A172 (cell line): ENCODE results near the gene OFD1. TPM values are rescaled to one million over a fixed set of nuclear protein-coding genes. Genes with fewer than 3 reads are reported as not detected.
A peak's percentile ranks its signal among the peaks of the same experiment; 100 is the strongest.
"Not testable (repeated sequence)": the region's sequence is repeated elsewhere in the genome, so short reads cannot be mapped to it uniquely, and the experiment has no call there.

Source experiments
- DNase-seq: peaks from one replicate; pipeline ENCODE4 v3.0.0-alpha.2; 2015; ENCODE audit warnings: low spot score
- total RNA-seq: library from RNA; depleted of rRNA; stranded (reverse); fragments of >200 nt; shearing (Covaris generic); gene quantifications from 2 replicates; pipeline ENCODE4 v1.2.3, GENCODE V29; 2014

OFD1 gene
- total RNA-seq, 1 experiment from 2014 or later: 23.8 TPM

DNA sequence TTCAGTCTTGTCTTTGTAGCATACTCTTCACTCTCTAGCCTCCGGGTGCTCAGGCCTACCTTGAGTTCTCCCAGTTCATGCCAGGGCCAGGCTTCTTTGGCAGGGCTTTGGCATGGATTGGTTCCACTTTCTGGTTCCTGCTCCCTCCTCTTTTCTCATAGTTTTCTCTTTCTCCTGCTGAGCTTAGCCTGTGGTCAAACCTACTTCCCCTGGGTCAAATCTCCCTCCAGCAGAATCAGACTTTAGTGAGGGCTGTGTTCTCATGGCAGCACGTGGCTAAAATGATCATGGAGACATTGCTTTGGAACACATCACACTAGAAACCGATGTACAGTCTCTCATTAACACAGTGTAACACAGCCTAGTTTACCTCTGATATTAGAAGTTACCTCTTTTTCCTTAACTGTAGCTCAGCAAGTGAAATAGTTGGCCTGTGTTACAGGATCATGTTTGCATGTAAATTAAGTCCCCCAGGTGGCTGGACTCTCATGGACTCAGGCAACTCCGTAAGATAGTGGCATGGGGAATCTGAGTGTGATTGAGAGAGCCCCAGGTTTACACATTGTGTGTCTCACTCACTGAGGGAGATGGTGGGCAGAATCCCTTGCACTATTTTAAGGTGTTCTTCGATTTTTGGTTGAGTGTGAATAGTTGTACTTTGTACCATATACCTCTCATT is 32.3 kb upstream of the OFD1 start:
- no peak for DNase-seq

DNA sequence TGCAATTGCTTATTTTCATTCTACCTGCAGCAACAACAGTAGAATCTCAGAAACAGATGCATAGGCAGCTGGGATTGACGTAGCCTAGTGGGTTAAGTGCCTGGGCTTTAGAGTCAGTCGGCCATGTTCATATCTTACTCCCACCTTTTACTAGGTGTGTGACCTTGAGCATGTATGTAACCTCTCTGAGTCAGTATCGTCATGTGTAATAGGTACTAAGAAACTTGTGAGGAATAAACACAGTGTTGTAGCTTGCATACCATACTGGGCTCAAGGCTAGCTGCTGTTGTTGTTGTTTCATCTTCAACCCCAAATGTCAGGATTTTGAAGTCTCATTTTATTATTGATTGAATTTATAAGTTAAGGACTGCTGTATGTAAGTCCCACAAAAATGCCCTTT is 31.4 kb upstream of the OFD1 start:
- no peak for DNase-seq

DNA sequence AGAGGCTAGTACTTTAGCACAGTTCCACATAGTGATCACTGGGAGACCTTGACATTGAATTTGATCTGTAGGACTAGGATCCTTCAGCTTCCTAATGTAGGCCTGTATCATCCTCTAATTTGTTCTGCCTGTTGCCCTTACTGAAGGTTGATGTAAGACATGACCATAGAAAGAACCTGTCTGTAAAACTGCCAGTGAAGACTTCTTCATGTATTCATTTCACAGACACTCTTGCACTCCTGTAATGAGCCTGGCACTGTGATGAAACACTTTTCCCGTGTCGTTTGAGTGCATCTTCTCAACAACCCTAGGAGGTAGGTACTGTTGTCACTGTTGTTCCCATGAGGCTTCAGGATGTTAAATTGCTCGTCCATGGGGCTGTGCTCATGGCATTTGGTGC is 31.0 kb upstream of the OFD1 start:
- no peak for DNase-seq

DNA sequence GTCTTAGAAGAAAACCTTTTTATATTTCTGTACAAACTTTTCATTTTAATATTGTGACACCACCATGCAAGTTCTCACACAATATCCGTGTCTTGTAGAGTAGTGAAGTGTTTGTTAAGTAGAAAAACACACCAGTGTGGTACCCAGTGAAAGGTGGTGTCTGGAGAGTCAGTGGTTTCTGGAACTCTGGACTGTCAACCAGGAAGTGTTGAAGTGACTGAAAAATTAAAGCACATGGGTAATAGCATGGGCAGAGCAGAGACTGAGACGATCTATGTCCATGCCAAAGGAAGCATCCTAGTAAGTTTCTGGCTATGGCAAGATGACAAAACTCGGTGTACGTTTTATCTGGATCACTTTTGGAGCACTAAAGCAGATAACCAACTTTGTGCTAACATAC is 23.4 kb upstream of the OFD1 start:
- DNase-seq: no peak

DNA sequence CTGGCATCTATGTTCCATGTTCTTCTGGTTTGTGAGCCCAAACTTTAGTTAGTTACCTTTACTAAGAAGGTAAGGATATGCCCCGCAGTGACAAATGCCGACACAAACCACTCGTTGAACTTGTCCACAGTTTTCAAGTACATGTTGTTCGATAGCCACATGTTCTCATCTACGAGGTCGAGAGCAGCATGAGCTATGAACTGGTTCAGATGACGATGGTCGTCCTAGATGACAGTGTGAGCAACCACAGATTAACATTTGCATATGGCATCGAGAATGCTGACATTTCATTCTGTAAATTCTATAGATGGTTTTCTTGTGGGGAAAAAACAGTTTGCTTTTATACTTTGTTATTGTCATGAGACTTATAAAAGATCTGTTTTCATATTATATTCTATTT is 18.1 kb upstream of the OFD1 start:
- no peak for DNase-seq

DNA sequence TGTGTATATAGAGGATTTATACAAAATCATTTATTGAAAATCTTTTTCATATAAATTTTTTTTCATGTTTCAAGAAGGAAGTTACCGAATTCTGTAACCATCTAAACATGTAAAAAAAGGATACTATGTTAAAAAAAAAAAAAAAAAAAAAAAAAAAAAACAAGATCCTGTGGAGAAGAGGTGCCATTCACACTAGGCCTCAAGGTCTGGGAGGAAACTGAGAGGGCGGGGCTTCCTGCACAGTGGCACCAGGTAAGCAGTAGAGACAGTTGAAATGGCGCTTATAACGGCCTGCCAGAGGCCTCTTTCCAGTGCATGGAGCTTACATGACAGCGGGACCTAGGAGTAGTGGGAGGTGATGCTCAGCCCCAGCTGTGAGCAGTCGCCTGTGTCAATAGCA is 17.6 kb upstream of the OFD1 start:
- DNase-seq: no peak

DNA sequence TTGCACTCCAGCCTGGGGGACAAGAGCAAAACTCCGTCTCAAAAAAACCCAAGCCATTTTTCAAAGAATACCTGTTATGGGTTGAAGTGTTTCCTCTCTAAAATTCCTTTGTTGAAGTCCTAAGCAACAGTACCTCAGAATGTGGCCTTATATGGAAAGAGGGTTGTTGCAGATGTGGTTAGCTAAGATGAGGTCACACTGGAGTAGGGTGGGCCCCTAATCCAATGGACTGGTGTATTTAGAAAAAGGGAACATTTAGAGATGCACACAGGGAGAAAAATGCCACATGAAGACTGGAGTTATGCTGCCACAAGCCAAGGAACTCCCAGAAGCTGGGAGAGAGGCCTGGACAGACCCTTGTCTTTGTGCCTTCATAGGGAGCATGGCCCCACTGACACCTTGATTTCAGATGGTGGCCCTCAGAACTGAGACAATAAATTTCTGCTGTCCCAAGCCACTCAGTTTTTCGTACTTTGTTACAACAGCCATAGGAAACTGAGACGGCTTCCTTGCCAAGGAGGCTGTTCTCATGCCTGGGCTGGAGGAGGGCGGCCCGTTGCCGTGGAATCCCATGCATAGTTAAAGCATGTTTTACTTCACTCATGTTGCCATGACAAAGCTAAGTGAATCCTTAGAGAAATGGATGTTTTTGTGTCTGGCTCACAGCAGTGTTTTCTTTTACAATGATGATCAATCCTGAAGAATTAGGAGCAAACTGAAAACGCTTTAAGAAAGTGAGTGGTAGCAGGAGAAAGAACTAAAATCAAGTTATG is 16.7 kb upstream of the OFD1 start:
- peak; percentile 11 for DNase-seq

DNA sequence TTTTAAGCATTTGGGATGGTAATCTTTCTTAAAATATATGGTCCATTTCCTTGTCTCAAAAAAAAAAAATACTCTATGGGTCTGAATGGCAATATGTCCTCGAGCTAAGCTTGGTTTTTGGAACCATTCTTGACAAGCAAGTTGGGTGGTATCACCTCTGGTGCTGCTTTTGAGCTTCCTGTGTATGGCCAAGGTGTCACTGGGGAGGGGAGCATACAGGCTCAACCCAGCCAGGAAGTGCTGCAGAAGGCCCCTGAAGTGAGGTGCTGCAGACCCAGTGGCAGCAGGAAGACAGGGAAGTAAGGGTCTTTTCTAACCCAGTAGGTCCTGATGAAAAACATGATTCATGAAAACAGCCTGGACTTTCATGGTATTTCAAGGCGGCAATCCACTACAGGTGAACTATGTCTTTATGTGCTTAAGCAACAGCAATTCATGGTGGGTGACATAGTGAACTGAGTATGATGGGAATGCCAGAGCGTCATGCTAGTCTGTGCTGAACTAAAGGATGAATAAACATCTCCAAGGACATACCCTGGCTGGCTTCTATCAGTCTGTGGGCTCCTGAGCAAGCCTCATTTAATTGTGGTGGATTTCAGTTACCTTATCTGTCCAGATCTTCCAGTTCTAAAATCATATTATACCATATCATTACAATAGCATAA is 15.2 kb upstream of the OFD1 start:
- DNase-seq: no peak

DNA sequence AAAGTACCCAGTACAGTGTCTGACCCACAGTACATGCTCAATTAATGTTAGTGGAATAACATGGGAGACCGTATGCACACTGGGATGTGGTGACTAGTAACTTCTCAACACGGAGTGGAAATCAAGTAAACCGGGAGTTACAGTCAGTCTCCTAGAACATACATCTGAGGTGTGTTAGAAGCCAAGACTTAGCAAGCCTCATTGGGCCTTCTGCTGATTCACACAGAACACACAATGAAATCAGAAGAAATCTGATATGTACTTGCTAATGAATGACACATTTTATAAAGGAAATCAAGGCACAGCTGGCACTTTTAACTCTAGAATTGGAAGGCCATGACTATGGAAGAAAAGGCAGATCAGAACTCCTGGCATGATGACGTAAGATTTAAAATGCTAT is 13.2 kb upstream of the OFD1 start:
- no peak for DNase-seq

DNA sequence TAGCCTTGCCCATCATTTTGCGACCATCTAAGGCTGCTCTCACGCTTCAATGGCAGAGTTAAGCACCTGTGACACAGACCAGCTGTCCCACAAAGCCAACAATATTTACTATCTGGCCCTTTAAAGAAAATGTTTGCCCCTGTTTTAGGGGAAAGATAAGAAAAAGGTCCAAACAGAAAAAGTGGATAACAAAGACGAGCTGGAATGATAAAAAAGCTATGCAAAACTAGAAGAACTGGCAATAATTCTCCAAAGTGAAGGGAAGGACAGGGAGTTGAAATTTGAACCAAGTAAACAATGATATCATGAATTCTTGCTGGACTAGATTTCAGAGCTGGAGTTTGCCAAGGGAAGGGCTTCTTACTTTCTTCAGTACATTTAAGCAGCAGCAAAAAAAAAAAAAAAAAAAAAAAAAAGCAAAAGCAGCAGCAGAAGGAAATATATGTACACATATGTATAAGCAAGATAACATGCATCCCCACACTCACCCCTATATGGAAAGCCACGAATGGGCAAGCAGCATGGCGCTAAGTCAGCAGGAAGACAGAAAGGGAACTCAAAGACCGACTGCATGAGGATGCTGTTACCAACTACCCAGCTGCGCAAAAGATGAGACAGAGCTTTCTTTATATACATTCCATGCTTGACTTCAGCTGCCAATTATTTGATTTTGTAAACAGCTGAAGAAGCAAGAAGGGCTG is 12.6 kb upstream of the OFD1 start:
- DNase-seq: no peak

DNA sequence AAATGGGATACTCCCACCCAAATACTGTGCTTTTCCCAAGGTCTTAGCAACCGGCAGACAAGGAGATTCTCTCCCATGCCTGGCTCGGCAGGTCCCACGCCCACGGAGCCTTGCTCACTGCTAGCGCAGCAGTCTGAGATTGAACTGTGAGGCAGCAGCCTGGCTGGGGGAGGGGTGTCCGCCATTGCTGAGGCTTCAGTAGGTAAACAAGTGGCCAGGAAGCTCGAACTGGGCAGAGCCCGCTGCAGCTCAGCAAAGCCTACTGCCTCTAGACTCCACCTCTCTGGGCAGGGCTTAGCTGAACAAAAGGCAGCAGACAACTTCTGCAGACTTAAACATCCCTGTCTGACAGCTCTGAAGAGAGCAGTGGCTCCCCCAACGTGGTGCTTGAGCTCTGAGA is 9.7 kb upstream of the OFD1 start:
- not testable (repeated sequence) for DNase-seq

DNA sequence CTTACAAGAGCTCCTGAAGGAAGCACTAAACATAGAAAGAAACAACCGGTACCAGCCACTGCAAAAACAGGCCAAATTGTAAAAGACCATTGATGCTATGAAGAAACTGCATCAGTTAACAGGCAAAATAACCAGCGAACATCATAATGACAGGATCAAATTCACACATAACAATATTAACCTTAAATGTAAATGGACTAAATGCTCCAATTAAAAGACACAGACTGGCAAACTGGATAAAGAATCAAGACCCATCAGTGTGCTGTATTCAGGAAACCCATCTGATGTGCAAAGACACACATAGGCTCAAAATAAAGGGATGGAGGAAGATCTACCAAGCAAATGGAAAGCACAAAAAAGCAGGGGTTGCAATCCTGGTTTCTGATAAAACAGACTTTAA is 8.0 kb upstream of the OFD1 start:
- not testable (repeated sequence) for DNase-seq

DNA sequence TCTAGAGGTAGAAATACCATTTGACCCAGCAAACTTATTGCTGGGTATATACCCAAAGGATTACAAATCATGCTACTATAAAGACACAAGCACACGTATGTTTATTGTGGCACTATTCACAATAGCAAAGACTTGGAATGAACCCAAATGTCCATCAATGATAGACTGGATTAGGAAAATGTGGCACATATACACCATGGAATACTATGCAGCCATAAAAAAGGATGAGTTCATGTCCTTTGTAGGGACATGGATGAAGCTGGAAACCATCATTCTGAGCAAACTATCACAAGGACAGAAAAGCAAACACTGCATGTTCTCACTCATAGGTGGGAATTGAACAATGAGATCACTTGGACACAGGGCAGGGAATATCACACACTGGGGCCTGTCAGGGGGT is 4.0 kb upstream of the OFD1 start:
- DNase-seq: not testable (repeated sequence)

DNA sequence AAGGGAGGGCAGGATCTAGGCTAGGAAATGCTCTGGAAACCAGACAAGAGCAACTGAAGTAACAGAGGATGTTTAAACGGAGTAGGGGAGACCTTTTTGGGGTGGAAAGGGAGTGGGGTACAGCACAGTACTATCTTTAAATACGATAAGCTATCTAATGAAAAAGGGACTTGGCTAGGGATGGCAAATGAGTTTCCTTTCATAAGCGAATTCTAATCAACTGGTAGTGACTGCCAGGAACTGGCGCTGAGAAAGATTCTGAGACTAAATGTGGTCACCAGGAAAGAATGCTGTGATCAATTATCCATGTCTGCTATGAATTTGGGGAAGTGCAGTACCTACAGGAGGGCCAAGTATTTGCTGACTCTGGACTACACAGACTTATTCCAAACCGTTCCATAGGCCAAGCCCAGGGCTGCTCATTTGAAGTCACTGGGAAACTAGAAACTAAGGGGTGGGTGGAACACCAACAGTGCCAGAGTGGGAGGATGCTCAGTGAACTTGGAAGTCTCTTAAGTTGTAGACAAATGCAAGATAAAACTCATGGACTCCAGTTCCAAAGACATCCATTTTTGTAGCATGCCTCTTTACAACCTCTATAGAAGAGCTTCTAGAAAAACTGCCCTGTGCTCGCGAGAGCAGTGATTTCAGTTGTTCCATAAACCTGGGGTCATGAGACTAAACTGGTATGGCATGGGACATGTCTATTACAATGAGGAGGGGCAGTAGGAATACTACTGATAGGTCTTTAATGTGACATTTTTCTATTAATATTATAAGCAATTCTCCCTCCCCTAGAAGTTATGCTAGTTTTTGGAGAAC is 2.1 kb upstream of the OFD1 start:
- no peak for DNase-seq

DNA sequence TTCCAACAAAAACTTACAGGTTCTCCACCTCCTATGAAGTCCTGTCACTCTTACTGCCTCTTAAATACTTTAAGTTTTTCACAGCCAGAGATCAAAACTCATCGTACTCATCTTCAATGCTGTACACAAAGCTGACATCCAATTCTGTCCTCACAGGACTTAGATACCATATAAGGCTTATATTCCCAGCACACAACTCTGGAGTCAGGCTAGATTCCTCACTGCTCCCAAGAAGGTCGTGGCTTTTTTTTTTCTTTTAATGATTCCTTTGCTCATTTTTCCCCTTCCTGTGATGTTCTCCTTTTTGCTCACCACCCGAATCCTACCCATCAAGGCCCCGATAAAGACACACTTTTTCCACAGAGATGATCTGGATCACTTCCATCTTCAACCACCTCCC is 1.0 kb upstream of the OFD1 start:
- no peak for DNase-seq

DNA sequence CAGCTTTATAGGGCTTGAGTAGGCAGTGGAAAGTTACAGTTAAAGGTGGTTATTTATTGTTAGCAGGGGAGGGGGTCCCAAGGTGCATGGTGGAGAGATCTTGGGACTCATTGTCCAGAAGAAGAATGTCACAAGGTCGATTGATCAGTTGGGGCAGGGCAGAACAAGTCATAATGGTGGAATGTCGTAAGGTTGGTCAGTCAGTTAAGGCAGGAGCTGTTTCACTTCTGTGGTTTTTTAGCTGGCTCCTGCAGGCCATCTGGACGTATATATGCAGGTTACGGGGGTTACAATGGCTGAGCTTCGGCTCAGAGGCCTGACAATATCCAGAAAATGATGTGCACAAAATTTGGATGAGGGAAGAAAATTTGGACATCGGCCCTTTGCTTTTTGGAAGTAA is 7.1 kb downstream of the OFD1 start:
- DNase-seq: no peak

DNA sequence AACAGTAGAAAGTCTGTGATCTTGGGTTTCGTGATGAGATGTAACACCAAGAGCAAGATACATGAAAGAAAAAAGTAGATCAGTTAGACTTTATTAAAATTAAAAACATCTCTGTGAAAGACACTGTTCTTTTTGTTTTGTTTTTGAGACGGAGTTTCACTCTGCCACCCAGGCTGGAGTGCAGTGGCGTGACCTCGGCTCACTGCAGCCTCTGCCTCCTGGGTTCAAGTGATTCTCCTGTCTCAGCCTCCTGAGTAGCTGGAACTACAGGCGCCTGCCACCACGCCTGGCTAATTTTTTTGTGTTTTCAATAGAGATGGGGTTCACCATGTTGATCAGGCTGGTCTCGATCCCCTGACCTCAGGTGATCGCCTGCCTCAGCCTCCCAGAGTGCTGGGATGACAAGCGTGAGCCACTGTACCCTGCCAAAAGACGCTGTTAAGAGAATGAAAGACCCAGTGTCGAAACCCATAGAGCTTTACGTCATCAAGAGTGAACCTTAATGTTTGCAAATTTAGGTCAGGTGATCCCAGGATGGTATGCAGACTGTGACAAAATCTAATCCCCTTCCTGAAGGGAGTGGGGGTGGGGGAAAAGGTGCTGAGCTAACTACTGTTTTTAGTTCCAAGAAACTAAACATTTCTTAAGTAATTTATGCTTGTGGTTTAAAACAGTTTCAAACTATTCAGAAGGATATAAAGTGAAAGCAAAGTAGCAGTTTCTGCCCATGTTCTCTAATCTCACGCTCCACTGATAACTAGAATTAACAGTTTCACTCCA is 8.0 kb downstream of the OFD1 start:
- DNase-seq: no peak

DNA sequence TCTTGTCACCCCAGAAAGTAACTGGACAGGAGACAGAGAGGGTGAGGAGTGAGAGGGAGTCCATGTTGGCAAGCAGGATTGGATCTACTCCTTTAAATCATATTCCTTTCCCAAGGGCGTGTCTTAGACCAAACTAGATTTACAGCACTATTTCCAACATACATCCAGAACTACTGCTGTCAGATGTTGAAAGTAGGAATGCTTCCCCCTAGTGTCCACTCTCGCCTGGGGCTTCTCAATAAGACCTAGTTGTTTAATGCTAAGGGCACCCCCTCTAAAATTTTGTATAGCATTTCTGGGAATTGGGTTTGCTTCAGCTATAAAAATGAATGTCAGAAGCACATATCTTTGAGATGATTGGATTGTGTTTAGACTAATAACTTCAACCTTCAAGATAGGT is 13.3 kb downstream of the OFD1 start:
- peak; percentile 60 for DNase-seq

DNA sequence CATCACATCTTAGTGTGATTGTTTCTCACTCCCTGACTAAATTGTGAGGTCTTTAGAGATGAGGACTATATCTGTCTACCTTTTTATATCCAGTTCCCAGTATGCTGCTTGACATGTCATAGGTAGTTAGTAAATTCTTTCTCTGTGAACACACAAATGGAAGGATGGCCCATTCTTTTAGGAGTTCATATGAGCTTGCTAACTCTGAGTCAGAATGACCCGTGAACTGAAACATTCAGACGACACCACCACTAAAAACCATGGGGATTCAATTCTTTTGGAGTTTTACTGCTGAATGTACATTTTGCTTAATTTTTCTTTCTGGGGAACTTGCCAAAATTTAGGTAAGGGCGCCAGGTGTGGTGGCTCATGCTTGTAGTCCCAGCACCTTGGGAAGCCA is 13.9 kb downstream of the OFD1 start:
- DNase-seq: no peak

DNA sequence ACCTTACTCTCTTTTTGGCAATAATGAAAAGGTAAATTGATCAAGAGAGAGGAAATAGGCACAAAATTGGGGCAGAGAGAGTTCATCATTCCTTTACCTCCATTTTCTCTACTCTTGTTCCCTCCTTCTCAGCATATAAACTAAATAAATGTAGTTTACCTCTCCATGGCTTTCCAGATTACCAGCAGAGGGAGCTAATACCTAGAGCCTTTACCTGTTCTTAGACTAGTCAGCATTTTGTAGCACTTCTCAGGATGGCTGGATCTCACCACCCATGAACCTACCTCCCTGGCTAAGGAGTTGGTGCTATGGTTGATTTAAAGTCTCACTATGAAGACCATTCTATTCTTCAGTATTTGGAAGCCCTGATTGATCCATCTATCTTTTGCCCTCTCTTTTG is 15.7 kb downstream of the OFD1 start:
- peak; percentile 59 for DNase-seq

DNA sequence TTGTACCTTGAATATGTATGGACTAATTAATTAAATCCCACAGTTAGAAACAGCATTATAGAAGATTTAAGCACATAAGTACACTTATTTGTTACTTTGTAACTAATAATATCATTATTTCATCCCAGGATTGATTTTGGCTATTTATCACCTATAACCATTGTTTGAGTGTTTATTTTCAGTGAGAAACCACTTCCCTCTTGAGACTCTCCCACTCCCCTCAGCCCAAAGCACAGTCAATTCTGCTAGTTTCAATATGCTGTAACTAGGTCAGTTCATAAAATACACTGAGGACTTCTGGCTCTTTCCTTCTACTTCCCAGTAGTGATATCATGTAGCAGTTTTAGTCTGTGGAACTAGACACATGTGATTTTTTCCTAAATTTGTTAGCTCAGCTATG is 16.3 kb downstream of the OFD1 start:
- DNase-seq: no peak
